HG02571 (cell line): ENCODE measurements around the gene RABL3.
"Not testable (repeated sequence)": the region's sequence is repeated elsewhere in the genome, so short reads cannot be mapped to it uniquely, and the experiment has no call there.

Experiments
- ATAC-seq: cut with Tn5 transposase; IDR thresholded peaks from one replicate; pipeline ENCODE4 v1.9.1; 2021; ENCODE audit warnings: mild to moderate bottlenecking, moderate library complexity; ENCODE audit not compliant: unreplicated experiment

Gene RABL3

DNA sequence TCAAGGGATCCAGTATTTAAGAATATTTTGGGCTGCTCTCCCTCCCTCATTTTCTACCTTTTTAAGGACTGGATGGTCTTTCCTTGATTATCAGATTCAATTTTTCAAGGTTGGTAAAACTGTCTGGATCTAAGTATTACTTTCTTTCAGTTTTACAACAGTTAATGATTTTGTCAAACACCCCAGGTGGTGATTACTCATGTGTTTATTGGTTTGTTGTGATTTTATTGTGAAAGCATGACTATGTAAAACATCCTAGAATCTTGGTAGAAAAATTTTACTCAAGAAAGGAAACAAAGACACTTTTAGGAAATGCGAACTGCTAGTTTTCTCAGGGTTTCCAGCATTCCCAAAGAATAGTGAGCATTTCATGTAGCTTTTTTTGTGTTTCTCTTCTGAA is 7.5 kb upstream of the RABL3 start:
- no peak for ATAC-seq

DNA sequence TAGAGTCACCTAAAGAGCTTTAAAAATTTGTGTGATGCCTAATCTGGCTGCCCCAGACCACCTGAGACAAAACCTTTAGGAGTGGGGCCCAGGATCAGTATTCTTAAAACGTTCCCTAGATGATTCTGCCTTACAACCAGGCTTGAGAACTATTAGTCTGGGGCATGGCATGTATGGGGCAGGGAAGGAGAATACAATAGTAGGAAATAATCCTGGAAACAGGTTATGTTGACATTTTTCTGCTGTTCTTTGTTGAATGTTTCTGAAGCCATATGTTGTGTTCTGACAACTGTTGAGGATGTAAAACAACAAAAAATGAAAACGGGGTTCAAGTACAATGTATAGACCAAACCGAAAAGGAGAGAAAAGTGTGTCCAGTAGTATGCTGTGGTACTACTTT is 3.1 kb upstream of the RABL3 start:
- no peak for ATAC-seq

DNA sequence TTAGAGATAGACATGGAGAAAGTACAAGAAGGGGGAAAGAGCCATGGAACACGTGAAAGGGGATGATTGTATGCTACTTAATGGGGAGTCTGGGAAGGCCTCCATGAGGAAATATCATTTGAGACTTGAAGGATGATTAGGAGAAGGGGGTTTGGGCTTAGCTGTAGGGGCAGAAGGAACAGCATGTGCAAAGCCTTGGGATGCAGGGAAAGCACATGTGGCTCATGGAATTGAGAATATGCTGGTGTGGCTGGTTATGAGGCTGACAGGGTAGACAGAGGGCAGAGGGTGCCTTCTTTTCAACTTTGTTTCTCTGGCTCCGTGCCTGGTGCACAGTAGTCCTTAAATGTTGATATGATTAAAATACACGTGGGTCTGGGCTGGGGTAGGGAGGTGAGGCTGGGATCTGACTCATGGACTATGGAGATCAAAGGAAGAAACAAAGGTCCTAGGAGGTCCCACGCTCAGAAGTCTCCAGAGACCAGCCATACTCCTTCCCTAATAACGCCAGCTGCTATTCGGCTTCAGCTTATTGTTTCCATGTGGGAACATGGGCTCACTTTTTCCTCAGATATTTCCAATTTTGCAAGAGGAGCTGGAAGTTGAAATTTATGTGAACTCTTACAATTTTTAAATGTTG is 1.4 kb upstream of the RABL3 start:
- ATAC-seq: no peak

DNA sequence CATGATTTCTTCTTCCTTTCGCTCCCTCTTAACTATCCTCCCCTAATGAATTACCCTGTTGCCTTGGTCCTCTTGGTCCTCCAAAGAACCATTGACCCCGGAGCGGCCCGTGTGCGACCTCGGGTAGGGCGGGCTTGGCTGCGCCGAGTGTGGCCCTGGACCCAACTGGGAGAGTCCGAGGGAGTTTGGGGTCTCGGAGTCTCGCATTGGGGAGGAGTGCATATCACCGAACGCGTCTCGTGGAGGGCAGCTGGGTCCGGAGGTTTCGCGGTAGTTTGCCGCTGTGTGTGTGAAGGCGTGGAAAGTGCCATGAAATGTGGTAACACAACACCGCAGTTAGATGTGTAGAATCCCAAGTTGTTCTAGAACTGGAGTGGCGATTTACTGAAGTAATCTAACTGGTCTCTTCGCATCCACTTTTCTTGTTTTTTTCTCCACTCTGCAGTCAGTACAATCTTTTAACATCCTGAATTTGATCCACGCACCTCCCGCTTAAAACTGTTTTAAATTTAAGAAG is 591 bp upstream of the RABL3 start:
- peak; percentile 21 for ATAC-seq

DNA sequence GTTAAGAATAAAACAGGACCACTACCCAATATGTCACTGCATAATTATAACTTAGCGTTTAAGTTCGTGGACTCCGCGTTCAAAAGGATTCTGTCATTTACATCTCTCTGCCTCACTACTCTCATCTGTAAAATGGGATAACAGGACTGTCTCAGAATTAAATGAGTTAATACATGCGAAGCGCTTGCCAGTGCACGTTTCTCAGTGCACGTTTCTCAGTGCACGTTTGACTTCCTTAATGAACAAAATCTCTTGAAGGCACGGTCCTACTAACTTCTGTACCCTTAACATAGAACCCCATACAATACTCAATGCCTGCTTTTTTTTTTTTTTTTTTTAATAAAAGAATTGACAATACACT is 499 bp downstream of the RABL3 start:
- peak; percentile 19 for ATAC-seq

DNA sequence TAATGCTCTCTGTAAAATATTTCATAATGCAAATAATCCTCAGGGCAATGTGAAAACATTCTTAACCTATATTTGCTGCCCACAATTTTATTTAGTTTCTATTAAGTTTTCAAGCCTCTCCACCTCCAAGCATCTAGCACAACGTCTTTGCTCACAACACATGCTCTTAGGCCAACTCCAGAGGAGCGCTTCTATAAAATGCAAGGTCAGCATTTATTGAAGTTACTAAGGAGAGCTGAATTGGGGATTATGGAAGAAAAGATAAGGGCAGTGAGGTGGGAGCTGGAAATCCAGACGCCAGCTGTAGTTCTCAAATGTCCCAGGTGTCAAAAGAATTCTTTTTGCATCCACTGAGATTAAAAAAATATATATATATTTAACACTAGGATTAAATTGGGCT is 996 bp downstream of the RABL3 start:
- ATAC-seq: no peak

DNA sequence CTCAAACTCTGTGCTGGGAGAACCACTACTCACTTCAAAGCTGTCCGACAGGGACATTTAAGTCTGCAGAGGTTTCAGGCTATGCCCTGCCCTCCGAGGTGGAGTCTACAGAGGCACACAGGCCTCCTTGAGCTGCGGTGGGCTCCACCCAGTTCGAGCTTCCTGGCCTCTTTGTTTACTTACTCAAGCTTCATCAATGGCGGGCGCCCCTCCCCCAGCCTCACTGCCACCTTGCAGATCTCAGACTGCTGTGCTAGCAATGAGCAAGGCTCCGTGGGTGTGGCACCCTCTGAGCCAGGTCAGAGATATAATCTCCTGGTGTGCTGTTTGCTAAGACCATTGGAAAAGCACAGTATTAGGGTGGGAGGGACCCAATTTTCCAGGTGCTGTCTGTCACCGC is 4.3 kb downstream of the RABL3 start:
- not testable (repeated sequence) for ATAC-seq

DNA sequence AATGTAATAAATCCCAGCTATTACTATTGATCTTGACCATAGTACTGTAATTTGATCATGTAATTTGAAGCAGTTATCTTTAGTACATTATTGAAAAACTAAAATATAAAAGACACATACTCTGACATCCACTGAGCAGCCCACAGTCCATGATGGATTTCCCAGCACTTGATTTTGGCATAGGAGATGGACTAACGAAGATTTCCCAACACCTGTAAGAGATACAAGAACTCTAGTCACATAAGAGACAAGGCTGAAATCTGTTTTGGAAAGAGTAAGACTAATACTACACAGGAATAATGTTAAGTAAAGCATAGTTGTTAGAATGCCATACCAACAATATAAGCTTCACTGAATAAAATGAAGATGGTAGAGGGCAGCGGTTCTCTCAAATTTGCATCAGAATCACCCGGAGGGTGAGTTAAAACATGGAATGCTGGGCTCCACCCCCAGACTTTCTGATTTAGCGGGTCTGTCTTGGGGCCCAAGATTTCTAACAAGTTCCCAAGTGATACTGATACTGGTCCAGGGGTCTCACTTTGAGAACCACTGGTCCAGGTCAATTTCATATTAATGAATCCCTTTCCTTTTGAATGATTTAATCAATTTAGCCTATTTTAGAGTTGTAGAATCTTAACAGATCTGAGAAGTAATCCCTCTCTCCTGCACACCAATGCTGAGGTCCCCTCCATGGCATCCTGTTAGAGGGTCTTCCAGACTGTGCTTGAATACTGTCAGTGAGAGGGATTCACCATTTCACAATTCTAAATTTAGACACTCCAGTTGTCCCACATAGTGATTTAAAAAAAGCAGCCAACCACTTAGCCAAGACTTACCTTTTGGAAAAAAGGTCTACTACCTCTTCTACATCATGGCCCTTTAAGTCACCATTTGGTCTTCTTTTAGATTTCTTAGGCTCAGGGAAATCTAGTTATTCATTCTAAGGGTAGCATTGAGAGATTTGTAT is 11.5 kb downstream of the RABL3 start:
- ATAC-seq: no peak

DNA sequence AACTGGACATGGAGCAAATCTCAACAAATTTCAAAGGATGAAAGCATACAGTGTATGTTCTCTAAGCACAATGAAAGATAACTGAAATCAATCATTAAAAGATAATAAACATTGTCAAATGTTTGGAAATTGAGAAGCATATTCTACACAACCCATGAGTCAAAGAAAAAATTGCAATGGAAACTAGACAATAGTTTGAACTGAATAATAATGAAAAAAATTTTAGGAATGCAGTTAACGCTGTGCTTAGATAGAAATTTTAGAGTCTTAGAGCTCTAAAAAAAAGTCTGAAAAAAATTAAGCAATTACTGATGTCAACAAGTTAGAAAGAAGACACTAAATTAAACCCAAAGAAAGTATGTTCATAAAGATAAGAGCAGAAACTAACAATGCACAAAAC is 15.5 kb downstream of the RABL3 start:
- ATAC-seq: no peak

DNA sequence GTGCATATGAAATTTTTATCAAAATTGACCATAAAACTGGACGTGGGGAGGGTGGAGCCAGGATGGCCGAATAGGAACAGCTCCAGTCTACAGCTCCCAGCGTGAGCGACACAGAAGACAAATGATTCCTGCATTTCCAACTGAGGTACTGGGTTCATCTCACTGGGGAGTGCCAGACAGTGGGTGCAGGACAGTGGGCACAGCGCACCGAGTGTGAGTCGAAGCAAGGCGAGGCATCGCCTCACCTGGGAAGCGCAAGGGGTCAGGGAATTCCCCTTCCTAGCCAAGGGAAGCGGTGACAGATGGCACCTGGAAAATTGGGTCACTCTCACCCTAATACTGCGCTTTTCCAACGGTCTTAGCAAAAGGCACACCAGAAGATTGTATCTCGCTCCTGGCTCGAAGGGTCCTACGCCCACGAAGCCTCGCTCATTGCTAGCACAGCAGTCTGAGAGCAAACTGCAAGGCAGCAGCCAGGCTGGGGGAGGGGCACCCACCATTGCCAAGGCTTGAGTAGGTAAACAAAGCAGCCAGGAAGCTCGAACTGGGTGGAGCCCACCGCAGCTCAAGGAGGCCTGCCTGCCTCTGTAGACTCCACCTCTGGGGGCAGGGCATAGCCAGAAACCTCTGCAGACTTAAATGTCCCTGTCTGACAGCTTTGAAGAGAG is 23.0 kb downstream of the RABL3 start:
- ATAC-seq: not testable (repeated sequence)

DNA sequence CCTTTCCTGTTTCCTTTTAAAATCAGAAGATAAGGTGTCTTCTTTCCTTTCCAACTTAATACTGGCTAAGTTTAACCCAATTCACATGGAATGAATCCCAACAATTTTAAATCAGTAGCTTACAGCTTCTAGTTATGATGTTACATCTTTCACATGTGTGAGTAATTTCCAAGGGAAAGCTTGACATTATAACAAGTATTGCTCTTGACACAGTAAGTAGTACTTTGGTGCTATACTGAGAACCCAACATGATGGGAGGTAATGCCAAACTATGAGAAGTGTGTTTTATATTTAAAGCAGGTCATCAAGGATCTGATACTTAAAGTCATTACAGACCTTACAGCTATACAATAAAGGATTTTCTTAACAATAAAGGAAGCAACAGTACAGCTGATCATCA is 29.1 kb downstream of the RABL3 start:
- ATAC-seq: no peak

DNA sequence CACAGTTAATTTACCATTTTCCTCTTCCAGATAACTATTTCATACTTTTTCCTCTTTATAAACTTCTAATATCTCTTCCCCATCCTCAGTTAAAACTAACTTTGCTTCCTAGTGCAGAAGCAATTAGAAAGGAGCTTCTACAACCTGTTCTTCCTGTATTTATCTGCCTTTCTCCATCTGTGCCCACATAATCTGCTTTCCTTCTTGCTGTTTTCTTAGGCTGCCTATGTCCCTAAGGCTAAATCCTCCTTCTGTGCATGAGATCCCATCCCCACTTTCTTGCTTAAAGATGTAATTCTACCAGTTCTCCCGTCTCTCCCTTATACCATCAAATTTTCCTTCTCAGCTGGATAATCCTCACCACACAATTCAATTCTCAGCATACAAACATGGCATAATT is 31.9 kb downstream of the RABL3 start:
- ATAC-seq: no peak

DNA sequence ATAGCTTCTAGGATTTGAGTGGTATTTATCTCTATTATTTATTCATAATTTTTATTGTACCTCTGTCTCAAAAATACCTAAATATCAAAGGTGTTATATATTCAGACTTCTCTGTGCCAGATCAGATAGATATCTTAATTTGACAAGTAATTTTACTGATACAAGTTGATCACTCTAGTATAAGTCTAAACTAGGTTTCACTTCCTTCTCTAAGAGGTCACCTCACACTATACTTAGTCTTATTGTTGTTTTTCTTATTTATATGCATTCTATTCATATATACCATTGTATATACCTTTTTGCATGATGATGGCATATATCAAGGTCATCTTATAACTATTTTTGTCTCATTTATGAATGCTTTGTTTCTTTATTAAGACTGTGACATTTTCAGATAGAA is 33.9 kb downstream of the RABL3 start:
- ATAC-seq: no peak

DNA sequence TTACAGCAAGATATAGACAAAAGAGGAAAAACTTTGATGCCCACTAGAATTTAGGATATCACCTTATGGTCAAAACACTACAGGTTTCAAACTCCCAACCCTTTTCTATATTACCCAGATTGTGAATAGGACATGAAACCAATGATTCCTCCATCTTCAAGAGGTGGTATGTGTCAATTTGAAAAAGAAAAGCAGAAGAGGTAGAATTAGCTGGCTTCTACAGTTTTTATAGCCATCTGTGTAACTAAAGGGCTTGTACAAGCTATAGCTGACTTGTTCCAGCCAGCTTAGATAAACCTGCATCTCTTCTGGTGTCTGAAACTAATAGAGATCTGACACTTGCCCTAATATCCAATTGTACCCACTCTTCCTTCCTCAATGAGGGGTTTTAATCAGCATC is 35.4 kb downstream of the RABL3 start:
- no peak for ATAC-seq

DNA sequence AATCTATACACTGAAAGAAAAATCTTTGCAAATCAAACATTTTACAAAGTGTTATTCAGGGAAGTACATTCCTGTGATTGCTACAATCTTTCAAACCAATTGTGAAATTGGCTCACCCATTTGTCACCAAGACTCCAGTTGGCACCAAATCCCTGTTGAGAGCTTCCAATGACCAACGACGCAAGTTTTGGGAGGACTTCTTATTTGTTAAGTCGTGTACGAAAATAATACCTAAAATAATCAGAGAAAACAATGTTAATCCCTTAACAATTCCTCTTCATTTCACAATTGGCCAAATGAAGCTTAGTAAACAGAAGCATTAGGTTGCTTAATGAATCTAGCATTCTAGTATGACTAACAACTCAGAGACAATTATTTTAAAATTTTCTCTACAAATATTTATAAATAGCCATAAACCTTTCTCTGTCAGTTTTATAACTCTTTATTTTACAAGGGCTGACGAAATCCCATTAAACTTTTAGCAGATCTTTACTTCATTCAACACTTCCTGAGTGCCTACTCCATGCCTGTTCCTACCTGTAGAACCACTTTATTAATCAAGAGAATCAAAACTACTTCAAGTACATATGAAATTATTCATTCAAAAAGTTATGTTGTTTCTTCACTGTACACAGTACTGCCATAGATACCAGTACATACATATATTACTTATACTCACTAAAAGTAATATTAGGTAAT is 36.3 kb downstream of the RABL3 start:
- ATAC-seq: no peak

DNA sequence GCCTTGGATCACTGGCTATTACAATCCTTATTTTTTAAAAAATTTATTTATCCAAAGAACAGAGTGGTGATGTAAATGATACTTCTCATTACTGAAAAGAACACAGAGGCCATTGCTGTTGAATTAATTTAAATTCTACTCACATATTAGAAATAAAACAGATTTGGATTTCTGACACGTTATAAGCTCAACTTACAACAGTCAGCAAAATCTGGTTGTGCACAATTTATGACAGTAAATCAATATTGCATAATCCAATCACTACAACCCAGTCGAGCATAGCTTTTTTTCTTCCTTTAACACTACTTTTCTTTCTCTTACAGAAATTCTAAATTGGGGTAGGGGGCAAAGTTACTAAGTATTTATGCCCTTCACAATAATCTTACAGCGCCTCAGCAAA is 43.0 kb downstream of the RABL3 start:
- no peak for ATAC-seq

DNA sequence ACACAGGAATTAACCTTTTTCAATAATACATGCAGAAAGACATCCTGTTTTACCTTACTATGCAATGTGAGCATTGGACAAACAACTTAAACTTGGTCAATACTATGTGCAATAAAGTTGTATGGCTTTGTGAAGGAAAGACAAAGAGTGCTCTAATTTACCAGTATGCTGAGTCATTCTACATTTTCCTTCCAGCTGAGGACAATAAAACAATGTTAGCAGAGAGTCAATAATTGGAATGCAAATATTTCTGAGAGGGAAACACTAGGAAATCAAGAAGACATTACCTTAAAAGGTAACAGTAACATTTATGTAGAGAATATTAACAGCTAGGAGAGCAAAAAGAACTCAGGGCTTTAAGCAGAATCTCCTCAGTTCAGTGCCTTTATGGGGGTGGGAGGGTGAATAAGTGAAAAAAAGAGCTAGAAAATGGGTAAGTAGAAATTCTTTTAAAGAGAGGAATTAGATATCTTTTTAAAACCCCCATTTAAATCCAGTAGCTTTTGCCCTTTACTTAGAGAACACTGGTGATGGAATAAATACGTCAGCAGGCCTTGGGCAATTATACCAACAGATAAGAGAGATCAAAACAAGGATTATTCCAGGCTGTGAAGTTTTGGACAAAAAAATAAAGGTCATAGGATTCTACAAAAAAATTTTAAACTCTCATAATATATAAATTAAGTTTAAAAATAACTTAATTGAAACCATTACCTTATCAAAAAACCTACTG is 48.7 kb downstream of the RABL3 start:
- no peak for ATAC-seq

DNA sequence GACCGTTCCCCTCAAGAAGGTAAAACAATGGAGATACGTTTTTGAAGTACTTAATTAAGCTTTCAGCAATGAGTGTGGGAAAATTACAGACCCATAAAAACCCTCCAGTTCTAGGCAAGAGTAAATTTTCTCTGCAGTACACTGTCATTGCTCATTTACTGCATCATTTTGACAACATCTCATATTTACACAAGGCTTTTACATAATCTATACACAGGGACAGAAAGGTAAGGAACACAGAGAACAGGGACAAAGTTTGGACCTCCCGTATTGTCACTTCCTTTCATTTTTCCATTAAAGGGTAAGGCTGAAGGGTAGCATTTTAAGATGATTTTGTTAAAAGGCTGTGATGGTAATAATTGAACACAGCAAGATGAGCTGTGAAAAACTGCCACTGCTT is 52.9 kb downstream of the RABL3 start:
- ATAC-seq: no peak

DNA sequence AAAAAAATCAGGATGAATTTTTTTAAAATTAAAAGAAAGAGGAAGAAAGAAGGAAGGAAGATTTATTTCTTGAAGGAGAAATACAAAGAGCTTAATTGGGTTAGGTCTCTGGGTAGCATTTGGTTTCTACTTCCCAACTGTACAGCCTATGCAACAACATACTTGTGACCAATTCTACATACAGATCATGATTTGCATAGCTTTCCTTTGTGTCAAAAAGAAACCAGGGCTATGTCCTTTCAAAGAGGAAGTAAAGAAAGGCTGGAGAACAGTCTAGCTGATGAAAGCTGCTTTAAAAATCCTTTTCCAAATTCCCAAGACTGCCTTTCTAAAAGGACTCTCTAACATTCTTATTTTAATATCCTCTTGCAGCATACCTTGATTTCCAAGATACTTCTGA is 54.2 kb downstream of the RABL3 start:
- peak; percentile 99 for ATAC-seq

DNA sequence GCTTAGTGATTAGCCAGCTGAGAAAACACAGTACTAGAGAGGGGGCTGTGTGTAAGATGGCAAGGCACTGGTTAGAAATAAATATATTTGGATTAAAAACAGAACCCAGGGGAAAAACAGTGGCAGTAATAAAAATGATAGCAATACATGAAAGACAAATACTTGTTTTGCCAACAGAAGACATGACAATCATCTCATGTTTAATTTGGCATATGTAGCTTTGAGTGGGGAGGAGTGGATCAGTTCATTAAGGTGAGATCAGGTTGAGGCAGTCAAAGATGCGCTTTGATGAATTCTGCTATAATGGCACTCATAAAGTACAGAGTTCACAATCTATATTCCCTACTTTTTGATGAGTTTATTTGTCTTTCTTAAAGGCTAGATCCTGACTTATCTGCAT is 56.9 kb downstream of the RABL3 start:
- no peak for ATAC-seq
